Neural cell (in vitro differentiated cells): ENCODE measurements around the gene DDX25. TPM values are rescaled to one million over a fixed set of nuclear protein-coding genes. Genes with fewer than 3 reads are reported as not detected.

Source experiments
- H2AFZ ChIP-seq: fragments of 200-600, 300-800 bp; sonication (generic), shearing (Covaris generic); 2 replicates; pipeline ENCODE4 v1.6.0; 2014; ENCODE audit warnings: low read depth, mild to moderate bottlenecking, antibody characterized with exemption, low read length, moderate library complexity
- H3F3A ChIP-seq: fragments of 200-600 bp; shearing (Covaris generic); 2 replicates; pipeline ENCODE4 v1.6.1; 2016; ENCODE audit warnings: mild to moderate bottlenecking, moderate library complexity, mixed read lengths, antibody characterized with exemption, low read length; ENCODE audit not compliant: insufficient read depth, poor library complexity, severe bottlenecking
- H3K27ac ChIP-seq: fragments of 200-600, 300-800 bp; sonication (generic), shearing (Covaris generic); 2 replicates; pipeline ENCODE4 v1.5.1; 2014; ENCODE audit warnings: mild to moderate bottlenecking, low read length, moderate library complexity
- H3K27me3 ChIP-seq: fragments of 300-800, 200-600 bp; sonication (generic), shearing (Covaris generic); 2 replicates; pipeline ENCODE4 v1.6.0; 2014; ENCODE audit warnings: mild to moderate bottlenecking, low read depth, low read length, moderate library complexity; ENCODE audit not compliant: insufficient read depth
- H3K36me3 ChIP-seq: fragments of 300-800, 200-600 bp; sonication (generic), shearing (Covaris generic); 2 replicates; pipeline ENCODE4 v1.5.1; 2014; ENCODE audit warnings: mild to moderate bottlenecking, antibody characterized with exemption, low read length, moderate library complexity; ENCODE audit not compliant: insufficient read depth
- H3K4me2 ChIP-seq: fragments of 300-800, 200-600 bp; sonication (generic), shearing (Covaris generic); 2 replicates; pipeline ENCODE4 v1.6.0; 2014; ENCODE audit warnings: mild to moderate bottlenecking, low read length
- H3K4me3 ChIP-seq: fragments of 300-800, 200-600 bp; sonication (generic), shearing (Covaris generic); 2 replicates; pipeline ENCODE4 v1.5.1; 2014; ENCODE audit warnings: mild to moderate bottlenecking, low read length, moderate library complexity
- H3K79me2 ChIP-seq: fragments of 200-600 bp; shearing (Covaris generic); replicated peaks from 2 replicates; pipeline ENCODE4 v1.6.0; 2014; ENCODE audit warnings: mild to moderate bottlenecking, low read length, moderate library complexity; ENCODE audit not compliant: insufficient read depth
- H3K9ac ChIP-seq: fragments of 300-800, 200-600 bp; sonication (generic), shearing (Covaris generic); 2 replicates; pipeline ENCODE4 v1.6.1; 2016; ENCODE audit warnings: mild to moderate bottlenecking, low read length, mixed read lengths
- H3K9me2 ChIP-seq: fragments of 200-600 bp; shearing (Covaris generic); 2 replicates; pipeline ENCODE4 v1.6.1; 2016; ENCODE audit warnings: mild to moderate bottlenecking, low read length, mixed read lengths; ENCODE audit not compliant: insufficient read depth
- H3K9me3 ChIP-seq: fragments of 200-600, 300-800 bp; sonication (generic), shearing (Covaris generic); 2 replicates; pipeline ENCODE4 v1.6.1; 2016; ENCODE audit warnings: mild to moderate bottlenecking, mixed run types, low read length, moderate library complexity, mixed read lengths
- H4K20me1 ChIP-seq: fragments of 200-600 bp; shearing (Covaris generic); 2 replicates; pipeline ENCODE4 v1.6.1; 2016; ENCODE audit warnings: mild to moderate bottlenecking, mixed run types; ENCODE audit not compliant: insufficient read depth
- CTCF ChIP-seq: fragments of 450-650 bp; IDR thresholded peaks from 2 replicates; pipeline ENCODE4 v1.5.1; 2014; ENCODE audit warnings: antibody characterized with exemption, mild to moderate bottlenecking, moderate library complexity; ENCODE audit not compliant: poor library complexity, severe bottlenecking
- EP300 ChIP-seq: fragments of 450-650 bp; conservative IDR thresholded peaks from 2 replicates; pipeline ENCODE4 v1.6.1; 2014; ENCODE audit warnings: antibody characterized with exemption, mild to moderate bottlenecking, moderate library complexity; ENCODE audit not compliant: poor library complexity, severe bottlenecking
- EZH2 ChIP-seq: fragments of 200-600, 300-800 bp; shearing (Covaris generic), sonication (generic); IDR thresholded peaks from 2 replicates; pipeline ENCODE4 v1.6.1; 2014; ENCODE audit warnings: antibody characterized with exemption, low read length, borderline replicate concordance, mild to moderate bottlenecking; ENCODE audit not compliant: insufficient read depth, poor library complexity, severe bottlenecking
- MXI1 ChIP-seq: fragments of 450-650 bp; conservative IDR thresholded peaks from 2 replicates; pipeline ENCODE4 v1.6.1; 2014; ENCODE audit warnings: antibody characterized with exemption, mild to moderate bottlenecking; ENCODE audit not compliant: poor library complexity, severe bottlenecking
- POLR2AphosphoS5 ChIP-seq: IDR thresholded peaks from 2 replicates; pipeline ENCODE4 v1.6.1; 2012
- RAD21 ChIP-seq: fragments of 450-650 bp; conservative IDR thresholded peaks from 2 replicates; pipeline ENCODE4 v1.6.1; 2014; ENCODE audit warnings: antibody characterized with exemption, mild to moderate bottlenecking, moderate library complexity
- REST ChIP-seq: IDR thresholded peaks from 2 replicates; pipeline ENCODE4 v1.6.1; 2012; ENCODE audit warnings: borderline replicate concordance
- SMC3 ChIP-seq: fragments of 450-650 bp; conservative IDR thresholded peaks from 2 replicates; pipeline ENCODE4 v1.6.1; 2014; ENCODE audit warnings: antibody characterized with exemption, mild to moderate bottlenecking, moderate library complexity; ENCODE audit not compliant: poor library complexity
- TAF1 ChIP-seq: IDR thresholded peaks from 2 replicates; pipeline ENCODE4 v1.6.1; 2012; ENCODE audit warnings: low read depth
- polyA plus RNA-seq: library from polyadenylated mRNA; depleted of rRNA; stranded (reverse); fragments of >200 nt; gene quantifications from 2 replicates; pipeline ENCODE4 v1.2.3, GENCODE V29; 2014

Gene DDX25
- polyA plus RNA-seq, 1 donor from 2014 or later: 66.4 TPM

- no peaks in the 10 kb centered on the region for H3F3A ChIP-seq
- H4K20me1 ChIP-seq: no peaks in the 10 kb centered on the region
- no peaks in the 10 kb centered on the region for H3K9me2 ChIP-seq
- no peak overlapping the region for H3K4me3 ChIP-seq
- no peak overlapping the region for H3K4me2 ChIP-seq
- no peak overlapping the region for H3K9ac ChIP-seq
- no peaks in the 10 kb centered on the region for H3K79me2 ChIP-seq
- H3K36me3 ChIP-seq: peaks cover 4% of the 10 kb centered on the region
- H3K27me3 ChIP-seq: no peaks in the 10 kb centered on the region
- no peak overlapping the region for H3K27ac ChIP-seq
- no peak overlapping the region for H2AFZ ChIP-seq
- TF ChIP-seq RAD21: no peak
- H3K9me3 ChIP-seq: no peaks in the 10 kb centered on the region
Observed at GRCh38 chr11:125957618-125958332, 53.5 kb downstream of the DDX25 start.

- TF ChIP-seq TAF1 (no peak), POLR2AphosphoS5 (no peak), RAD21 (no peak), CTCF (no peak), SMC3 (no peak), REST (no peak), EZH2 (no peak), MXI1 (no peak), EP300 (no peak)
Observed at GRCh38 chr11:125958872-125959400, 54.6 kb downstream of the DDX25 start.

More at GRCh38 chr11:125958872-125959400, 54.6 kb downstream of the DDX25 start:
- no peaks in the 10 kb centered on the region for H3K79me2 ChIP-seq
- H3K27ac ChIP-seq: no peak overlapping the region
- H3K36me3 ChIP-seq: peaks cover 12% of the 10 kb centered on the region
- no peaks in the 10 kb centered on the region for H3F3A ChIP-seq
- no peak overlapping the region for H3K9ac ChIP-seq
- no peak overlapping the region for H3K4me2 ChIP-seq
- no peaks in the 10 kb centered on the region for H3K9me2 ChIP-seq
- no peaks in the 10 kb centered on the region for H3K27me3 ChIP-seq
- no peaks in the 10 kb centered on the region for H4K20me1 ChIP-seq
- H2AFZ ChIP-seq: no peak overlapping the region
- no peaks in the 10 kb centered on the region for H3K9me3 ChIP-seq
- H3K4me3 ChIP-seq: no peak overlapping the region
